Measurements from ENCODE around the gene PRDM9. TPM values are rescaled to one million over a fixed set of nuclear protein-coding genes. Genes with fewer than 3 reads are reported as not detected.
"Not testable (repeated sequence)": the region's sequence is repeated elsewhere in the genome, so short reads cannot be mapped to it uniquely, and the experiment has no call there.

The PRDM9 gene
- total and polyA plus RNA-seq, 2 of the 8 experiments (the other 6 are each of a cell fraction or from before 2014, with no cell fraction given) = not detected

DNA sequence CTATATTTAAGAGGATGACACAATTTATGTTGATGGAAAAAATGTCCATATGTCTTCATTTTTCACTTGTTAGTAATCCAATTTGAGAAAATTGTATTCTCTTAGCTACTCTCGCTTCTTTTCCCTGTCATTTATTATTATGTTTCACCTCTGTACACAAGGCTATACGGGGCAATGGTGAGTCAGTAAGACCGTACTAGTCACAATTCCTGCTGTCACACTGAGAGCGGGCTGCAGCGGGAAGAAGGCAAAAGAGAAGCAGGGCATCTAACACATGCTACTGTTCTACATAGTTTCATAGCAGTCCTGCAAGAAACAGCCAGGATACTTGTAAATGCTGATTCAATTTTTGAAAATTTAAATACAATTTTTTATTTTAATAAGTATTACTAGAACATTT, 23.3 kb upstream of the PRDM9 start (continued):
- no peak for TF ChIP-seq TBP (IDR thresholded peaks at IDR 0.05; ENCODE audit: low read depth, low read length)
- TF ChIP-seq SIN3A (conservative IDR thresholded peaks at IDR 0.05 in 1 of 2, IDR thresholded peaks at IDR 0.05 in 1 of 2; ENCODE audit: low read depth in 1 of 2, low read length in 2 of 2) = no peak

DNA sequence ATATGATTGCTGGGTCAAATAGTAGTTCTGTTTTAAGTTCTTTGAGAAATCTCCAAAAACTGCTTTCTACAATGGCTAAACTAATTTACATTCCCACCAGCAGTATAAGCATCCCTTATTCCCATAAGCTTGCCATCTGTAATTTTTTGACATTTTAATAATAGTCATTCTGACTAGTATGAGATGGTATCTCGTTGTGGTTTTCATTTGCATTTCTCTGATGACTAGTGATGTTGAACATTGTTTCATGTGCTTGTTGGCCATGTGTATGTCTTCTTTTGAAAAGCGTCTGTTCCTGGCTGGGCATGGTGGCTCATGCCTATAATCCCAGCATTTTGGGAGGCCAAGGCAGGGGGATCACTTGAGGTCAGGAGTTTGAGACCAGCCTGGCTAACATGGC, 21.2 kb upstream of the PRDM9 start:
- H2BK15ac ChIP-seq (ENCODE audit: low read length); H3K18ac ChIP-seq (ENCODE audit: extremely low read depth, low read length); H2BK12ac ChIP-seq (ENCODE audit: low read depth, low read length); H3K23me2 ChIP-seq (ENCODE audit: low read depth, low read length); H2AFZ ChIP-seq (ENCODE audit: low read length); H3K4me3 ChIP-seq (ENCODE audit: extremely low read depth in 1 of 4, insufficient read depth in 2 of 4, low read depth in 3 of 4, low read length in 4 of 4); H4K91ac ChIP-seq (replicated peaks; ENCODE audit: insufficient read length, low read length); H3K23ac ChIP-seq (ENCODE audit: insufficient read length); H4K8ac ChIP-seq (ENCODE audit: extremely low read depth, insufficient read depth, low read length); H4K5ac ChIP-seq (ENCODE audit: insufficient read length, low read depth, low read length); H3K56ac ChIP-seq (replicated peaks; ENCODE audit: insufficient read length, low read depth, low read length); H3K9ac ChIP-seq (replicated peaks in 1 of 4; ENCODE audit: extremely low read depth in 1 of 4, low read depth in 3 of 4, low read length in 3 of 4); H3K79me1 ChIP-seq (ENCODE audit: low read depth, low read length); H3K36me3 ChIP-seq (ENCODE audit: control insufficient read depth in 2 of 4, insufficient read depth in 4 of 4, low read length in 3 of 4); H3K4me2 ChIP-seq (ENCODE audit: insufficient read depth in 1 of 2, low read depth in 2 of 2, low read length in 2 of 2); H3K14ac ChIP-seq (ENCODE audit: insufficient read length); H3K27ac ChIP-seq (ENCODE audit: low read depth, low read length); H2BK20ac ChIP-seq (ENCODE audit: low read length); H4K20me1 ChIP-seq (replicated peaks in 1 of 2; ENCODE audit: control insufficient read depth in 1 of 2, insufficient read depth in 2 of 2, low read length in 2 of 2); H3K4me1 ChIP-seq (replicated peaks in 1 of 4; ENCODE audit: control insufficient read depth in 3 of 4, insufficient read depth in 4 of 4, low read length in 3 of 4); H2BK5ac ChIP-seq (ENCODE audit: low read depth, low read length); FAIRE-seq; DNase-seq (ENCODE audit: low read depth in 1 of 2, low spot score in 2 of 2); CTCF ChIA-PET (ENCODE audit: partially characterized antibody); H3K9me3 ChIP-seq (ENCODE audit: insufficient read depth in 2 of 2, low read depth in 1 of 2, low read length in 1 of 2); H3K27me3 ChIP-seq (replicated peaks in 1 of 4; ENCODE audit: control insufficient read depth in 3 of 4, extremely low read depth in 1 of 4, insufficient read depth in 3 of 4, low read length in 3 of 4); H2BK120ac ChIP-seq (replicated peaks; ENCODE audit: low read depth, low read length); H3K79me2 ChIP-seq (ENCODE audit: control insufficient read depth in 1 of 2, insufficient read depth in 2 of 2, low read length in 2 of 2); POLR2A ChIA-PET (ENCODE audit: partially characterized antibody); H3K4ac ChIP-seq (replicated peaks; ENCODE audit: insufficient read length, low read depth, low read length); H2AK5ac ChIP-seq (ENCODE audit: low read depth, low read length): not testable (repeated sequence)
- 95% methylated on average over 2 of the region's 2 CpGs; no CpG with 5 or more reads in 1 of the 2 experiments for WGBS, 2 experiments (ENCODE audit: extremely low coverage in 1 of 2, insufficient coverage in 1 of 2, insufficient read length in 1 of 2, insufficient replicate concordance in 2 of 2, low coverage in 1 of 2, low lambda C conversion rate in 2 of 2, missing lambda C conversion rate in 1 of 2)

Measured in H1 (cell line).